Nephron (organoid): ENCODE data around the gene SRSF10.
A peak's percentile ranks its signal among the peaks of the same experiment; 100 is the strongest.

Experiments used
- H3K27ac Mint-ChIP-seq, 3 experiments: 2 replicates each; pipeline ENCODE4 v1.8.0; 2020; ENCODE audit warnings: mixed read lengths in 3 of 3, mild to moderate bottlenecking in 2 of 3, moderate library complexity in 1 of 3
- H3K27me3 Mint-ChIP-seq: 2 replicates; pipeline ENCODE4 v1.8.0; 2021; ENCODE audit warnings: low read depth, mild to moderate bottlenecking, moderate library complexity, mixed read lengths
- H3K36me3 Mint-ChIP-seq: 2 replicates; pipeline ENCODE4 v1.8.0; 2020; ENCODE audit warnings: low read depth, mixed read lengths
- H3K4me1 Mint-ChIP-seq: 2 replicates; pipeline ENCODE4 v1.8.0; 2020; ENCODE audit warnings: mixed read lengths
- H3K4me3 Mint-ChIP-seq, 3 experiments: 2 replicates each; pipeline ENCODE4 v1.8.0; 2020; ENCODE audit warnings: mild to moderate bottlenecking in 3 of 3, mixed read lengths in 3 of 3, moderate library complexity in 2 of 3
- H3K9me3 Mint-ChIP-seq: 2 replicates; pipeline ENCODE4 v1.8.0; 2020; ENCODE audit warnings: mixed read lengths
- TF ChIP-seq, protein P1 (sequence below), 3 experiments: fragments of 200-600 bp; sonication (generic); IDR thresholded peaks; one replicate each; pipeline ENCODE4 v1.5.0; 2021; ENCODE audit warnings: antibody characterized with exemption in 3 of 3; ENCODE audit not compliant: unreplicated experiment in 3 of 3

SRSF10 gene

DNA sequence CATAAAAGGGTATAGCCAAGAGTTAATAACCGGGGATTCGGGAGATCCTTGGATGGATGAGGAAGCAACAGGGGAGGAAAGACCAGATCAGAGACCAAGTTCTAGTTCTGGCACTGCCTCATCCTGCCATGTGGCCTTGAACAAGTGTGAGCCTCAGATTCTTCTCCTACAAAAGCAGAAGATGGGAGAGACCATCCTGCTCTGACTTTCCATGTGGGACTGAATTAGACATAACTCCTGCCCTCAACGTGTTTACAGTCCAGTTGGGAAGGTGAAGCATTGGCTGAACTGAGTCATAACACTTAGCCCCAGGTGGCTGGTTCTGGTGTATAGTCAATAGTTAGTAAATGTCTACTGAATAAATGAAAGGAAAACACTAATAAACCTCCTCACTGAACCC, 54.8 kb downstream of the SRSF10 start:
- Mint-ChIP-seq H3K4me3 (no peak overlapping the region), H3K27ac (no peak overlapping the region), H3K36me3 (no peaks in the 10 kb centered on the region), H3K27me3 (peaks cover 17% of the 10 kb centered on the region), H3K9me3 (no peaks in the 10 kb centered on the region), H3K4me1 (no peaks in the 10 kb centered on the region)
- TF ChIP-seq, protein P1, sequence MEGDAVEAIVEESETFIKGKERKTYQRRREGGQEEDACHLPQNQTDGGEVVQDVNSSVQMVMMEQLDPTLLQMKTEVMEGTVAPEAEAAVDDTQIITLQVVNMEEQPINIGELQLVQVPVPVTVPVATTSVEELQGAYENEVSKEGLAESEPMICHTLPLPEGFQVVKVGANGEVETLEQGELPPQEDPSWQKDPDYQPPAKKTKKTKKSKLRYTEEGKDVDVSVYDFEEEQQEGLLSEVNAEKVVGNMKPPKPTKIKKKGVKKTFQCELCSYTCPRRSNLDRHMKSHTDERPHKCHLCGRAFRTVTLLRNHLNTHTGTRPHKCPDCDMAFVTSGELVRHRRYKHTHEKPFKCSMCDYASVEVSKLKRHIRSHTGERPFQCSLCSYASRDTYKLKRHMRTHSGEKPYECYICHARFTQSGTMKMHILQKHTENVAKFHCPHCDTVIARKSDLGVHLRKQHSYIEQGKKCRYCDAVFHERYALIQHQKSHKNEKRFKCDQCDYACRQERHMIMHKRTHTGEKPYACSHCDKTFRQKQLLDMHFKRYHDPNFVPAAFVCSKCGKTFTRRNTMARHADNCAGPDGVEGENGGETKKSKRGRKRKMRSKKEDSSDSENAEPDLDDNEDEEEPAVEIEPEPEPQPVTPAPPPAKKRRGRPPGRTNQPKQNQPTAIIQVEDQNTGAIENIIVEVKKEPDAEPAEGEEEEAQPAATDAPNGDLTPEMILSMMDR (IDR thresholded peaks at IDR 0.05; ENCODE audit: unreplicated experiment in 3 of 3), result no peak

DNA sequence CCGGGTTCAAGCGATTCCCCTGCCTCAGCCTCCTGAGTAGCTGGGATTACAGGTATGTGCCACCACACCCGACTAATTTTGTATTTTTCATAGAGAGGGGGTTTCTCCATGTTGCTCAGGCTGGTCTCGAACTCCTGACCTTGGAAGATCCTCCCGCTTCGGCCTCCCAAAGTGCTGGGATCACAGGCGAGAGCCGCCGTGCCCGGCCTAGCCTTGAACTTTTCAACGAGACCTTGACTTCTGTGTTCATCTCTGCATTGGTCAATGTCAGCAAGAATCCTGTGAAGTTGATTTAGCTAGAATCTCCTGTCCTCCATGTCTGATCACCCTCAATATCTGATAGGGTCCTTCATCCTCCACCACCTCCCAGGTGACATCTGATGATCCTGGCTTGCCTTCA, 55.5 kb downstream of the SRSF10 start:
- TF ChIP-seq, protein P1 (IDR thresholded peaks at IDR 0.05; ENCODE audit: unreplicated experiment in 3 of 3), result no peak
- no peaks in the 10 kb centered on the region for H3K9me3 Mint-ChIP-seq
- no peaks in the 10 kb centered on the region for H3K36me3 Mint-ChIP-seq
- no peak overlapping the region for H3K4me3 Mint-ChIP-seq
- peaks cover 17% of the 10 kb centered on the region for H3K27me3 Mint-ChIP-seq
- no peaks in the 10 kb centered on the region for H3K4me1 Mint-ChIP-seq
- H3K27ac Mint-ChIP-seq, result no peak overlapping the region

DNA sequence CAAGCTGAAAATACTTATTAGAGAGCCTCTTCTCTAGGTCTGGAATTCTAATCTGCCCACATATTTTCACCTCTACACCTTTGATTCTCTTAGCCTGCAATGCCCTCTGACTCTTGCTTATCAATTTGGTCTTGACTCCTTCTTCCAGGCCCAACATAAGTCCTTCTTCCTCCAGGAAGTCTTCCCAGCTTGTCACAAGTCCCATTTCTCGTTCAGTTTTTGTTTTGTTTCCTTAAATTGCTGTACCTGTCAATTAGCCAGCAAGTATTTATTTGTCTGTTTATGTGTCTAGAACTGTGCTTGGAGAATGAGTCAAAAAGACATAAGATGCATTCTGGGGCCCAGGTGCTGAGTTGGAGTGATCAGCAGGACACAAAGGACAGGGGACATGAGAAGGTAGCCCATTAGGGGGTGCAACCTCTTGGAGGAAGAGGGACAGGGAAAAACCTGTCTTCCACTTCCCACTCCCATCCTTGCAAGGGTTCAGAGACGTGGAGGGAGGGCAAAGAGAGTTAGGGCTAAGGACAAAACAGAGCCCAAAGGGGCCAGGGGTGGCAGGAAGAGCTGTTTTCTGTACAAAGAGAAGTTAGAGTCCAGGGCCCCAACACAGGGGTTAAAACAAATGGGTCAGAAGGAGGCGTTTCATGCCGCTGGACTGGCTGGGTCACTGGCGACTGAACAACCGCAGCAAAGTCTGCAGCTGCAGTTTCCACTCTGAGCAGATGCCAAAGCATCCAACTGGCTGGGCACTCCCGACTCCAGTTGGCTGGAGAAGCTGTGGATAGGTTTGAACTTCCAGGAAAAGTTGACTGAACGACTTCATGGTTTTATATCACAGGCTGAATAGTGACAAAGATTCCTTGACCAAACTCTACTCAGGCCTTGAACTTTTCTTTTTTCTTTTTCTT, 56.3 kb downstream of the SRSF10 start:
- Mint-ChIP-seq H3K9me3 (no peaks in the 10 kb centered on the region), H3K4me3 (no peak overlapping the region), H3K27me3 (peaks cover 17% of the 10 kb centered on the region), H3K4me1 (no peaks in the 10 kb centered on the region), H3K27ac (no peak overlapping the region), H3K36me3 (no peaks in the 10 kb centered on the region)
- TF ChIP-seq, protein P1 (IDR thresholded peaks at IDR 0.05; ENCODE audit: unreplicated experiment in 3 of 3), result no peak

DNA sequence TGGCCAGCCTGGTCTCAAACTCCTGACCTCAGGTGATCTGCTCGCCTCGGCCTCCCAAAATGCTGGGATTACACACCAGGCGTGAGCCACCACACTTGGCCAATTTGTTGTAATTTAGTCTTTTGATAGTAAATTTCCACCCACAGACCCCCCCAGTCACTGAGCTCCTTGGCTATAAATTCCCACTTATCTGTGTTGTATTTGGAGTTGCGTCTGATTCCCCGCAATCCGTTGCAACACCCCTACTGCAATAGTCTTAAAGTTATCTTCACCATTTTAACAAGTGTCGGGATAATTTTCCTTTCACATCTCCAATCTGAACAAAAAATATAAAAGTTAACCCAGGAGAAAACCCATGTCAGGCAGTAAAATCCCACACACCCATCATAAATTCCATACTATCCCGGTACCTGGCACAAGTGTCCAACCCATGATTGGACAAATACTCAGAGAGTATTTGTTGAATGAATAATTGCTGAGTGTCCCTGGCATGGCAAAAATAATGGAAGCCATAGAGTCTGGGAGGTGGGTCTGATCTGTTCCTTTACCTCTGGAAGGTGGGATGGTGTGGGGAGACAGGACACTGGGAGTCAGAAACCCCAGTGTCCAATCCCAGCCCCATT, 57.7 kb downstream of the SRSF10 start:
- Mint-ChIP-seq H3K36me3 (no peaks in the 10 kb centered on the region), H3K4me3 (no peak overlapping the region), H3K27me3 (peaks cover 17% of the 10 kb centered on the region), H3K4me1 (no peaks in the 10 kb centered on the region), H3K9me3 (no peaks in the 10 kb centered on the region), H3K27ac (no peak overlapping the region)
- TF ChIP-seq, protein P1 (IDR thresholded peaks at IDR 0.05; ENCODE audit: unreplicated experiment in 3 of 3), result no peak

DNA sequence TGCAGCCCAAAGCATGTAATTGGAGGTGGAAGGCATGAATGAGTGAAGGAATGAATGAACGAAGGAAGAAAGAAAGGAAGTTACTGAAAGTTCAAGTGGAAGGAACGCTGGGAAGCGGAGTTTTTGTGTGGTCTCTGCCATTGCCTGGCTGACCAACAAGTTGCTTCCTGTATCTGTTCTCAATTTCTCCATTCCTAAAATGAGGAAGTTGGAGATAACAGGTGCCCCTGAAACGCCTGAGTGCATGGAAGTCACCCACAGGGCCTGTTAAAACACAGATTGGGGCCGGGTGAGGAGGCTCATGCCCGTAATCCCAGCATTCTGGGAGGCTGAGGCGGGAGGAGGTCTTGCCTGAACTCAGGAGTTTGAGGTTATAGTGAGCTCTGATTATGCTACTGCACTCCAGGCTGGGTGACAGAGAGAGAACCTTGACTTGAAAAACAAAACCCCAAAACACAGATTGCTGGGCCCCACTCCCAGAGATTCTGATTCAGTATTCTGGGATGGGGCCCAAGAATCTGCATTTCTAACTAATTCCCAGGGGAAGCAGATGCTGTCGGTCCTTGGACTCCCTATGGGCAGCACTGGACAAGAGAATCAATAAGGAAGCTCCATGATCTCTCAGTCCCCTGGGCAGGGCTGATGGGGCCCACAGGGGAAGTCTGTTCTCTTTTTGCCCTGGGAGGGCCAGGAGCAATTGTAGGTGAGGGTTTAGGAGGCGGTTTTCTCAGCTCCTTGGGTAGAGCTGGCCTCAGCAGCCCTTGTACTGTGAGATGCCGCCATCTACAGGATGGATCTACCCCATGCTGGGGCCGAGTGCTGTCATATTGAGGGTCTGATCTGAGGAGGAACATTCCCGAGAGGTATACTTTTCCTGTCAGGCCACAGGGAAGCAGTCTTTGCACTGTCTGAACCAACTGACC, 63.7 kb downstream of the SRSF10 start:
- Mint-ChIP-seq H3K4me1 (no peaks in the 10 kb centered on the region), H3K36me3 (no peaks in the 10 kb centered on the region), H3K9me3 (no peaks in the 10 kb centered on the region), H3K27me3 (no peaks in the 10 kb centered on the region), H3K27ac (no peak overlapping the region), H3K4me3 (no peak overlapping the region)
- TF ChIP-seq, protein P1 (IDR thresholded peaks at IDR 0.05; ENCODE audit: unreplicated experiment in 3 of 3), result peak; percentile 66 to 74 (median 71)
